A673 (cell line): ENCODE results near the gene KANK4. TPM values are rescaled to one million over a fixed set of nuclear protein-coding genes. Genes with fewer than 3 reads are reported as not detected.

Experiments
- BruUV-seq: library from RNA; stranded (reverse); fragments of 400-500 nt; replicated peaks from 2 replicates; lab custom pipeline; 2021; lab: Mats Ljungman, UMichigan
- CTCF ChIA-PET: fragments of 300-600 bp; sonication (Branson Sonifier 250); formaldehyde crosslinking; loops from one replicate; lab custom pipeline; 2022; ENCODE audit warnings: antibody characterized with exemption; lab: Charles Lee
- POLR2A ChIA-PET: fragments of 300-600 bp; sonication (Branson Sonifier 250); formaldehyde crosslinking; loops from one replicate; lab custom pipeline; 2022; ENCODE audit warnings: antibody characterized with exemption; ENCODE audit not compliant: low non-redundant PET; lab: Charles Lee
- DNase-seq: peaks from one replicate; pipeline ENCODE4 v3.0.0-alpha.2; 2015; ENCODE audit warnings: low spot score
- H3K27ac ChIP-seq: fragments of 200-600 bp; sonication (generic); 2 replicates; pipeline ENCODE4 v1.5.1; 2016; ENCODE audit warnings: mixed run types, low read depth, mild to moderate bottlenecking, mixed read lengths, antibody characterized with exemption, low read length; ENCODE audit not compliant: poor library complexity, severe bottlenecking
- H3K27me3 ChIP-seq: fragments of 200-600 bp; sonication (generic); replicated peaks from 2 replicates; pipeline ENCODE4 v1.6.1; 2017; ENCODE audit warnings: mixed run types, low read depth, mild to moderate bottlenecking, mixed read lengths, antibody characterized with exemption, low read length; ENCODE audit not compliant: insufficient read depth, poor library complexity
- H3K36me3 ChIP-seq: fragments of 200-600 bp; sonication (generic); 2 replicates; pipeline ENCODE4 v1.6.1; 2016; ENCODE audit warnings: mixed run types, mild to moderate bottlenecking, mixed read lengths, antibody characterized with exemption, low read length; ENCODE audit not compliant: insufficient read depth, poor library complexity, severe bottlenecking
- H3K4me1 ChIP-seq: fragments of 200-600 bp; sonication (generic); 2 replicates; pipeline ENCODE4 v1.6.1; 2017; ENCODE audit warnings: mixed run types, mild to moderate bottlenecking, mixed read lengths, antibody characterized with exemption, low read length; ENCODE audit not compliant: insufficient read depth, poor library complexity, severe bottlenecking
- H3K4me3 ChIP-seq: fragments of 200-600 bp; sonication (generic); 2 replicates; pipeline ENCODE4 v1.5.1; 2016; ENCODE audit warnings: low read depth, mixed run types, mild to moderate bottlenecking, mixed read lengths, low read length; ENCODE audit not compliant: poor library complexity, severe bottlenecking
- H3K9me3 ChIP-seq: fragments of 200-600 bp; sonication (generic); 2 replicates; pipeline ENCODE4 v1.6.1; 2016; ENCODE audit warnings: mixed run types, low read depth, mild to moderate bottlenecking, mixed read lengths, antibody characterized with exemption, low read length; ENCODE audit not compliant: poor library complexity, severe bottlenecking
- EZH2 ChIP-seq: fragments of 200-600 bp; sonication (generic); IDR thresholded peaks from 2 replicates; pipeline ENCODE4 v1.6.1; 2017; ENCODE audit warnings: borderline replicate concordance, low read depth, mild to moderate bottlenecking, mixed read lengths, antibody characterized with exemption, low read length; ENCODE audit not compliant: poor library complexity, severe bottlenecking
- intact Hi-C: fragments of 100-400 bp; cut with micrococcal nuclease; formaldehyde crosslinking; loops from one replicate; pipeline ENCODE4 v1.10.0; 2022; ENCODE audit not compliant: unreplicated experiment
- total RNA-seq: library from RNA; stranded (reverse); gene quantifications from 2 replicates; pipeline ENCODE4 v1.2.3, GENCODE V29; 2021
- TF ChIP-seq, protein P1 (sequence below): fragments of 300-800, 200-600 bp; sonication (generic); conservative IDR thresholded peaks from 2 replicates; pipeline ENCODE4 v1.5.1; 2017; ENCODE audit warnings: low read depth, mild to moderate bottlenecking, antibody characterized with exemption, low read length, moderate library complexity, mixed read lengths

KANK4 gene
- total RNA-seq, 1 experiment from 2014 or later = 0.24 TPM

DNA sequence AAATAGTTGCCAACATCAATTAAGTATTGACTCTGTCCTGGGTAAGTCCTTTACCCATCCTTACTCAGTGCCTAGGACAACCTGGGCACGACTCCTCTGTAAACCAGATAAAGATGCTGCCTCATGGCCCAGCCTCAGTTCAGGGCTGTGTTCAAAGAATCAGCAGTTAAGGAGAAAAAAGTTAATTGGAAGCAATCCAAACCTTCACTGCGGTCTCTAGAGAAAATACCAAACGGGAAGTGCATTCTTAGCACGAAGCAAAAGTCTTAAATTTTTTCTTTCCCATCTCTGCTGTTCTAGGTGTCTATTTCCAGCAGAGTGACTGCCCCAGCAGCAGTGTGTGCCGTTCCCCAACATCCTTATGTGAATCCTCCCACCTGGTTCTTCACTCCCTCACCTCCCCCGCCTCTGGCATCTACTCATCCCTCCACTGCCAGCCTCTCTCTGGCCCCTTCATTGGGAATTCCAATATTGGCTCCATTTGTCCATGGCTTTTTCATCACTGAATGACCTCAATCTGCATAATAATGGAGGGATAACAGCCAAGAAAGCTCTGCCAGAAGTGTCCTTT is 23.2 kb downstream of the KANK4 start:
- intact Hi-C loops = no loop called here
- CTCF ChIA-PET = no interaction called here

DNA sequence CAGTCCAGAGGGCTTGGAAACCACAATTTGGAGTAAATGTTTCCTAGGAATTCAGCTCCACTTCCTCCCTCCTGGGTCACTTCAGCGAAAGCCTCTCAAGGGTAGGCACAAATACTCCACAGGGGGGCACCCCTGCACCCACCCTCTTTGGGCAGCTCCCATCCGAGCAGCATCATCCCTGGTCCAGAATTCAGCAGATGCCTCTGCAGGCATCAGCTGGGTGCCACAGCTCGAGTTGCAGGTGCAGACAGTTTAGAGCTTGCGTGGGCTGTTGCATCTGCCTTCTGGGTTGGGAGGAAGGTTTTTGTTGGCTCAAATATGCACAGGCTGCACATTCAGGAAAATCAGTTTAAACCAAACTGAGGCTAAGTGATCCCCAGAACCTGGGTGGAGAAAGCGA is 25.0 kb downstream of the KANK4 start:
- Histone ChIP-seq H3K27ac (no peak overlapping the region), H3K36me3 (no peaks in the 10 kb centered on the region), H3K27me3 (no peaks in the 10 kb centered on the region), H3K4me3 (no peak overlapping the region), H3K4me1 (peaks cover 9% of the 10 kb centered on the region), H3K9me3 (no peaks in the 10 kb centered on the region)
- TF ChIP-seq, protein P1, sequence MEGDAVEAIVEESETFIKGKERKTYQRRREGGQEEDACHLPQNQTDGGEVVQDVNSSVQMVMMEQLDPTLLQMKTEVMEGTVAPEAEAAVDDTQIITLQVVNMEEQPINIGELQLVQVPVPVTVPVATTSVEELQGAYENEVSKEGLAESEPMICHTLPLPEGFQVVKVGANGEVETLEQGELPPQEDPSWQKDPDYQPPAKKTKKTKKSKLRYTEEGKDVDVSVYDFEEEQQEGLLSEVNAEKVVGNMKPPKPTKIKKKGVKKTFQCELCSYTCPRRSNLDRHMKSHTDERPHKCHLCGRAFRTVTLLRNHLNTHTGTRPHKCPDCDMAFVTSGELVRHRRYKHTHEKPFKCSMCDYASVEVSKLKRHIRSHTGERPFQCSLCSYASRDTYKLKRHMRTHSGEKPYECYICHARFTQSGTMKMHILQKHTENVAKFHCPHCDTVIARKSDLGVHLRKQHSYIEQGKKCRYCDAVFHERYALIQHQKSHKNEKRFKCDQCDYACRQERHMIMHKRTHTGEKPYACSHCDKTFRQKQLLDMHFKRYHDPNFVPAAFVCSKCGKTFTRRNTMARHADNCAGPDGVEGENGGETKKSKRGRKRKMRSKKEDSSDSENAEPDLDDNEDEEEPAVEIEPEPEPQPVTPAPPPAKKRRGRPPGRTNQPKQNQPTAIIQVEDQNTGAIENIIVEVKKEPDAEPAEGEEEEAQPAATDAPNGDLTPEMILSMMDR = peak; percentile 43
- no peak for TF ChIP-seq EZH2
- POLR2A ChIA-PET = no interaction called here
- intact Hi-C loops = no loop called here
- BruUV-seq = no TSS peak
- peak; percentile 47 for DNase-seq
- CTCF ChIA-PET = interaction anchor here (0.7 kb wide), 1 partner anchor 119 kb away, joined by 3 read pairs; no protein-coding TSS in a partner anchor

More for the DNA sequence above, 23.2 kb downstream of the KANK4 start:
- Histone ChIP-seq H3K27me3 (no peaks in the 10 kb centered on the region), H3K36me3 (no peaks in the 10 kb centered on the region), H3K27ac (no peak overlapping the region), H3K4me1 (peaks cover 9% of the 10 kb centered on the region), H3K4me3 (no peak overlapping the region), H3K9me3 (no peaks in the 10 kb centered on the region)
- no peak for TF ChIP-seq EZH2
- TF ChIP-seq, protein P1 = no peak
- POLR2A ChIA-PET = no interaction called here
- DNase-seq = peak; percentile 66
- BruUV-seq = no TSS peak

DNA sequence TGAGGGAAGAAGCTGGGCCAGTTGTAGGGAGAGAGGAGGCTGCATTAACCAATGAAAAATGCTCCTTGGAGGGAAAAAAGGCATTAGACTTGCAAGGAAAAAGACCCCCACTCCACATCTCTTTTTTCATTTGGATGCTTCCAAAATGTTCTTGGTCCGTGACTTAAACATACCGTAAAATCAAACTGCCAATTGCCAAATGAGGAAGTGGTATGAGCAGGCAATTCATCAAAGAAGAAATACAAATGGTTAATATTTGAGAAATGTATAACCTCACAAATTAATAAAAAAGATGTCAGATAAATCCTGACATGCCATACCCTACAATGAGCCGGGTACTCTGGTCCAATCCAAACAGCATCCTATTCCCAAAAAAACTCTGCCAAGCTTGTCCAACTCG is 30.6 kb downstream of the KANK4 start:
- H3K27ac ChIP-seq = no peak overlapping the region
- CTCF ChIA-PET = no interaction called here
- no peak for TF ChIP-seq EZH2
- TF ChIP-seq, protein P1 = no peak
- H3K9me3 ChIP-seq = no peaks in the 10 kb centered on the region
- peaks cover 28% of the 10 kb centered on the region for H3K4me1 ChIP-seq
- no peaks in the 10 kb centered on the region for H3K27me3 ChIP-seq
- intact Hi-C loops = no loop called here
- H3K4me3 ChIP-seq = no peak overlapping the region
- H3K36me3 ChIP-seq = no peaks in the 10 kb centered on the region
- POLR2A ChIA-PET = no interaction called here
- DNase-seq = no peak
- BruUV-seq = no TSS peak
